ENCODE results near the gene ZC2HC1C.

ZC2HC1C gene

GRCh38 chr14:75098682-75099081, 29.2 kb downstream of the ZC2HC1C start:
- Histone ChIP-seq H3K27ac (no peak overlapping the region), H3K4me1 (no peaks in the 10 kb centered on the region), H3K27me3 (no peaks in the 10 kb centered on the region), H3K9me3 (no peaks in the 10 kb centered on the region), H3K36me3 (peaks cover 72 to 100% (median 96%) of the 10 kb centered on the region in 3 donors), H3K4me3 (no peak overlapping the region)
- intact Hi-C loops (cut with DNase I; ENCODE audit: low total_unique reads): no loop called here
- no peak for DNase-seq
- TF ChIP-seq CTCF (IDR thresholded peaks at IDR 0.05): no peak

DNA sequence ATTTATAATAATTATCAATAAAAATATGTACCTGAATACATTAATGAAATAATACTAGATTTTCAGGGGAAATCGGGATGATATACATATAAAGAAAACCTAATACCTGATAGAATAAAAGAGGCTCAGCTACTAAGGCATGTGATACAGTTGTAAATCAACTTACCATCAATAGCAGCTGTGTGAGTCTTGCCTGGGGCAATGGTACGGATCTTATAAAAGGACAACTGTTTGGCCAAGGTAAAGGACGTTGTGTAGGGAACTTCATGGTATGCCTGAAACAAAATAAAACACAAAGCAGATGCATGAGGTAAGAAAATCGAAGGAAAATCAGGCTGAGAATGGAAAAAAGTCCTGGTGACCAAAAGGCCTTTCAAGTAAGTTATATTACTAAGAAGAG, 32.0 kb downstream of the ZC2HC1C start:
- DNase-seq: no peak

DNA sequence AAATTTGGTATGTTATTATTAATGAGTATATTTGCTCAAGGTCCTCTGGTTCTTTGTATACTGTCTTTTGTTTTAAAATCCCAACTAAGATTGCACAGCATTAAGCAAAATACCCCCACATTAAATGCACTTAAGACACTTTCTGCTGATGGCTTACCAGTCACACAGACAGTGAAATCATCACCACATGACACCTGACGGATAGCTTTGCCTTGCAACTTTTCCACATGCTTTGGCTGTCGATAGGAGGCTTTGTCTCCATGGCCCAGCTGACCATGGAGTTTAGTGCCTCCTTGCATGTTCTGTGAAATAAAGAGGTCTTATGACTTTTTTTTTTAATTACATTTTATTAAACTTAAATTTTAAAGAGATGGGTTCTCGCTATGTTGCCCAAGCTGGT, 37.7 kb downstream of the ZC2HC1C start:
- intact Hi-C loops (cut with DNase I; ENCODE audit: low total_unique reads): no loop called here
- Histone ChIP-seq H3K4me1 (no peaks in the 10 kb centered on the region), H3K36me3 (peaks cover 75 to 100% (median 95%) of the 10 kb centered on the region in 3 donors), H3K4me3 (no peak overlapping the region), H3K27me3 (no peaks in the 10 kb centered on the region), H3K9me3 (no peaks in the 10 kb centered on the region), H3K27ac (no peak overlapping the region)
- no peak for DNase-seq
- no peak for TF ChIP-seq CTCF (IDR thresholded peaks at IDR 0.05)

More for the DNA sequence above, 32.0 kb downstream of the ZC2HC1C start:
- intact Hi-C loops (cut with DNase I; ENCODE audit: low total_unique reads): no loop called here
- no peak for TF ChIP-seq CTCF (IDR thresholded peaks at IDR 0.05)
- no peak overlapping the region for H3K4me3 ChIP-seq
- no peaks in the 10 kb centered on the region for H3K4me1 ChIP-seq
- H3K9me3 ChIP-seq: no peaks in the 10 kb centered on the region
- peaks cover 71 to 100% (median 94%) of the 10 kb centered on the region in 3 donors for H3K36me3 ChIP-seq
- H3K27me3 ChIP-seq: no peaks in the 10 kb centered on the region
- H3K27ac ChIP-seq: no peak overlapping the region

- intact Hi-C loops (cut with DNase I; ENCODE audit: low total_unique reads): no loop called here
- no peak for DNase-seq
- no peaks in the 10 kb centered on the region for H3K9me3 ChIP-seq
- no peak overlapping the region for H3K4me3 ChIP-seq
- no peaks in the 10 kb centered on the region for H3K4me1 ChIP-seq
- H3K27me3 ChIP-seq: no peaks in the 10 kb centered on the region
- TF ChIP-seq CTCF (IDR thresholded peaks at IDR 0.05): no peak
- H3K27ac ChIP-seq: no peak overlapping the region
- peaks cover 83 to 99% (median 96%) of the 10 kb centered on the region in 3 donors for H3K36me3 ChIP-seq
These were observed 40.4 kb downstream of the ZC2HC1C start for GRCh38 chr14:75109877-75110276.

DNA sequence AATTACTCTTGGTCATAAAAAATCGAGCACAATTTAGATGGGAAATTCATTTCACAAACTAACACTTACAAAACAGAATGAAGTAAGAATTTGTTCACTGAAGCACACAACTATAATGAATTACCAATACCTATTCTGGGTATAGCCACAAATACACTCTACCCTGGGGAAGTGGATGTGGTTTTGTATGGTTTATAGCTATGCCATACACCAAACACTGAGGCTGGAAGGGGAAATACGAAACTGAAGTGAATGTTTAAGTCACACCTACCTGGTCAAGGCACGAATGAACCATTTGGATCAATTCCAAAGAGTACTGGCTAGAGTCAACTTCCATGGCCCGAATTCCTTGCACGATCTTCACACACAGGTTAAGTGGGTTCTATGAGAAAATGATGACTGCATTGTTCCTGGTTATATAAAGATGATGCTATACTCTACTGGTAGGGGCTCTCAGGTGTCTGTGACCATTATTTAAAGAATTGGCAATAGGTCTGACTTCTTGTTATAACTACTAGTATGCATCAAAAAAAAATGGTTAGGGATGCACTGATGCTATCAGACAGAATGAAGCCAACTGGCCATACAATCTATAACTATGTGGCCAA, 44.6 kb downstream of the ZC2HC1C start:
- H3K27ac ChIP-seq: no peak overlapping the region
- H3K27me3 ChIP-seq: no peaks in the 10 kb centered on the region
- H3K4me1 ChIP-seq: no peaks in the 10 kb centered on the region
- no peaks in the 10 kb centered on the region for H3K9me3 ChIP-seq
- intact Hi-C loops (cut with DNase I; ENCODE audit: low total_unique reads): no loop called here
- no peak overlapping the region for H3K4me3 ChIP-seq
- H3K36me3 ChIP-seq: peaks cover 85 to 96% (median 92%) of the 10 kb centered on the region in 3 donors
- no peak for DNase-seq
- TF ChIP-seq CTCF (IDR thresholded peaks at IDR 0.05): no peak

DNA sequence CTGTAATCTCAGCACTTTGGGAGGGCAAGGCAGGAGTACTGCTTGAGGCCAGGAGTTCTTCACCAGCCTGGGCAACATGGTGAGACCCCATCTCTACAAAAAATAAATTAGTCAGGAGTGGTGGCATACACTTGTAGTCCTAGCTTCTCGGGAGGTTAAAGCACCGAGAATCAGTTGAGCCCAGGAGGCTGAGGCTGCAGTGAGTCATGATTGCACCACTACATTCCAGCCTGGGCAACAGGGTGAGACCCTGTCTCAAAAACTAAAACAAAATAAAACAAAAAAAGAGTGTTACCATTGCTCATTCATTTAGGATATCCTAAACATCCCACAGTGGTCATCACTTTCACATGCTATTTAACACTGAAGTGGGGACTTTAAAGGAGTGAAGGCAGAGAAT, 49.6 kb downstream of the ZC2HC1C start:
- no peaks in the 10 kb centered on the region for H3K27me3 ChIP-seq
- peaks cover 64 to 67% (median 65%) of the 10 kb centered on the region in 3 donors for H3K36me3 ChIP-seq
- no peak for DNase-seq
- intact Hi-C loops (cut with DNase I; ENCODE audit: low total_unique reads): no loop called here
- H3K4me3 ChIP-seq: no peak overlapping the region
- H3K9me3 ChIP-seq: no peaks in the 10 kb centered on the region
- H3K27ac ChIP-seq: no peak overlapping the region
- peaks cover 0 to 4% (median 0%) of the 10 kb centered on the region in 4 donors for H3K4me1 ChIP-seq
- TF ChIP-seq CTCF (IDR thresholded peaks at IDR 0.05): no peak

Measured in tibial artery (tissue), 4 donors.